PC-3 (cell line): Measurements from ENCODE around the gene CTNNA2.

ENCODE experiments used
- CTCF ChIP-seq: fragments of 300-600 bp; sonication (generic); conservative IDR thresholded peaks from 2 replicates; pipeline ENCODE4 v1.5.1; 2017; ENCODE audit warnings: antibody characterized with exemption, low read depth, mild to moderate bottlenecking, low read length
- EZH2 ChIP-seq: fragments of 300-600 bp; sonication (generic); IDR thresholded peaks from one replicate; pipeline ENCODE4 v1.6.1; 2017; ENCODE audit warnings: antibody characterized with exemption, mild to moderate bottlenecking, low read length; ENCODE audit not compliant: unreplicated experiment
- EZH2phosphoT487 ChIP-seq: fragments of 300-600 bp; sonication (generic); IDR thresholded peaks from 2 replicates; pipeline ENCODE4 v1.6.1; 2018; ENCODE audit warnings: mild to moderate bottlenecking, antibody characterized with exemption, low read length, borderline replicate concordance

- TF ChIP-seq CTCF, result no peak
- TF ChIP-seq EZH2, result no peak
- no peak for TF ChIP-seq EZH2phosphoT487
Measured at GRCh38 chr2:80091237-80091636, 578.4 kb downstream of the CTNNA2 start.
